ENCODE results near the gene GRIK2. TPM values are rescaled to one million over a fixed set of nuclear protein-coding genes. Genes with fewer than 3 reads are reported as not detected.

The GRIK2 gene
- polyA plus RNA-seq, 1 of the 3 experiments (the other 2 are of a cell fraction): 0.30 TPM

GRCh38 chr6:101391772-101392585 is 1.5 kb upstream of the GRIK2 start:
- Histone ChIP-seq H3K36me3 (replicated peaks in 1 of 2; ENCODE audit: control insufficient read depth in 1 of 2, insufficient read depth in 2 of 2, low read length in 1 of 2) (no peaks in the 10 kb centered on the region), H3K9me2 (no peaks in the 10 kb centered on the region), H3K4me1 (ENCODE audit: control insufficient read depth in 1 of 2, insufficient read depth in 2 of 2, low read depth in 1 of 2, low read length in 1 of 2) (peaks cover 0 to 9% of the 10 kb centered on the region in 2 experiments; a peak in 1 of 4 replicates), H3K79me2 (ENCODE audit: insufficient read depth) (no peaks in the 10 kb centered on the region), H2AFZ (ENCODE audit: low read depth) (no peak overlapping the region), H4K20me1 (ENCODE audit: insufficient read depth) (no peaks in the 10 kb centered on the region), H3K9ac (no peak overlapping the region), H3K4me2 (no peak overlapping the region), H3K27me3 (ENCODE audit: insufficient read depth) (peaks cover 25% of the 10 kb centered on the region), H3F3A (replicated peaks; ENCODE audit: insufficient read depth) (no peaks in the 10 kb centered on the region), H3K27ac (ENCODE audit: low read depth in 2 of 2, low read length in 1 of 2) (no peak overlapping the region), H3K4me3 (ENCODE audit: low read depth in 2 of 2, low read length in 1 of 2) (no peak overlapping the region), H3K9me3 (no peaks in the 10 kb centered on the region)
- TF ChIP-seq ZBTB33 (IDR thresholded peaks at IDR 0.05; ENCODE audit: borderline replicate concordance, low read depth): no peak
- TF ChIP-seq SIN3A (IDR thresholded peaks at IDR 0.05; ENCODE audit: borderline replicate concordance, low read depth, low read length): no peak
- TF ChIP-seq TEAD4 (IDR thresholded peaks at IDR 0.05; ENCODE audit: borderline replicate concordance, insufficient read depth): no peak
- TF ChIP-seq FOXM1 (IDR thresholded peaks at IDR 0.05; ENCODE audit: low read depth): no peak
- no peak for TF ChIP-seq IRF3 (IDR thresholded peaks at IDR 0.05; ENCODE audit: low read depth, low read length)
- no peak for TF ChIP-seq GATA2 (CRISPR knock-in tag; IDR thresholded peaks at IDR 0.05)
- no peak for TF ChIP-seq NFIC (IDR thresholded peaks at IDR 0.05; ENCODE audit: borderline replicate concordance)
- TF ChIP-seq YY1 (IDR thresholded peaks at IDR 0.05; ENCODE audit: low read depth): no peak
- no peak for TF ChIP-seq POLR2AphosphoS5 (IDR thresholded peaks at IDR 0.05; ENCODE audit: low read depth, low read length)
- no peak for TF ChIP-seq EP300 (IDR thresholded peaks at IDR 0.05; ENCODE audit: borderline replicate concordance in 1 of 2, low read depth in 1 of 2, low read length in 1 of 2)
- ChIA-PET POLR2A (no interaction called here), CTCF (interaction anchor here (0.6 to 5.5 kb wide), 3 partner anchors 9 to 277 kb away, joined by 3 to 40 read pairs (median 3); no protein-coding TSS in a partner anchor)
- WGBS (ENCODE audit: low lambda C conversion rate): 47% methylated on average over 22 of the region's 24 CpGs
- DNase-seq: no peak

GRCh38 chr6:101392586-101393230 is 800 bp upstream of the GRIK2 start:
- peak overlapping the region; percentile 53 to 57 for H3K4me3 ChIP-seq (ENCODE audit: low read depth in 2 of 2, low read length in 1 of 2)
- TF ChIP-seq YY1 (IDR thresholded peaks at IDR 0.05; ENCODE audit: low read depth): no peak
- TF ChIP-seq EP300 (IDR thresholded peaks at IDR 0.05; ENCODE audit: borderline replicate concordance in 1 of 2, low read depth in 1 of 2, low read length in 1 of 2): no peak
- TF ChIP-seq MEF2A (IDR thresholded peaks at IDR 0.05; ENCODE audit: borderline replicate concordance, low read depth): no peak
- TF ChIP-seq GATA2 (CRISPR knock-in tag; IDR thresholded peaks at IDR 0.05): peak; percentile 45; the same call in 1 of the 2 replicates
- H3F3A ChIP-seq (replicated peaks; ENCODE audit: insufficient read depth): no peaks in the 10 kb centered on the region
- no peaks in the 10 kb centered on the region for H3K36me3 ChIP-seq (replicated peaks in 1 of 2; ENCODE audit: control insufficient read depth in 1 of 2, insufficient read depth in 2 of 2, low read length in 1 of 2)
- WGBS (ENCODE audit: low lambda C conversion rate): 21% methylated on average over 25 of the region's 26 CpGs
- no peaks in the 10 kb centered on the region for H4K20me1 ChIP-seq (ENCODE audit: insufficient read depth)
- H3K27ac ChIP-seq (ENCODE audit: low read depth in 2 of 2, low read length in 1 of 2): no peak overlapping the region
- ChIA-PET CTCF (interaction anchor here (0.6 to 5.5 kb wide), 6 partner anchors 8 to 1134 kb away, joined by 3 to 40 read pairs (median 3); no protein-coding TSS in a partner anchor), POLR2A (no interaction called here)
- H3K9me2 ChIP-seq: no peaks in the 10 kb centered on the region
- H3K9me3 ChIP-seq: no peaks in the 10 kb centered on the region
- no peaks in the 10 kb centered on the region for H3K79me2 ChIP-seq (ENCODE audit: insufficient read depth)
- H3K27me3 ChIP-seq (ENCODE audit: insufficient read depth): peaks cover 25% of the 10 kb centered on the region
- peak overlapping the region; percentile 83 for H3K4me2 ChIP-seq
- H3K4me1 ChIP-seq (ENCODE audit: control insufficient read depth in 1 of 2, insufficient read depth in 2 of 2, low read depth in 1 of 2, low read length in 1 of 2): peaks cover 0 to 9% of the 10 kb centered on the region in 2 experiments; a peak in 1 of 4 replicates
- peak; percentile 73 for DNase-seq
- H3K9ac ChIP-seq: no peak overlapping the region
- peak overlapping the region; percentile 75; the same call in 1 of the 2 replicates for H2AFZ ChIP-seq (ENCODE audit: low read depth)
